Ovary (tissue), 3 donors: ENCODE measurements around the gene HEPN1.

ENCODE experiments used
- EP300 ChIP-seq: sonication (generic); formaldehyde crosslinking; IDR thresholded peaks from one replicate; pipeline ENCODE4 v1.6.1; 2017; ENCODE audit warnings: antibody characterized with exemption
- POLR2A ChIP-seq: fragments of 450-650 bp; IDR thresholded peaks from one replicate; pipeline ENCODE4 v1.6.1; 2017; ENCODE audit warnings: antibody characterized with exemption, mild to moderate bottlenecking, moderate library complexity
- TF ChIP-seq, protein P1 (sequence below), 3 donors: fragments of 450-650 bp in 2 of 3; fragments of 200-600 bp in 1 of 3; IDR thresholded peaks; one replicate each; pipeline versions ENCODE4 v1.5.1 to v1.8.0; 2016 to 2022; ENCODE audit warnings: antibody characterized with exemption in 3 of 3, mild to moderate bottlenecking in 1 of 3
- donor health status: DM: no; HTN: no; CAD: no.

DNA sequence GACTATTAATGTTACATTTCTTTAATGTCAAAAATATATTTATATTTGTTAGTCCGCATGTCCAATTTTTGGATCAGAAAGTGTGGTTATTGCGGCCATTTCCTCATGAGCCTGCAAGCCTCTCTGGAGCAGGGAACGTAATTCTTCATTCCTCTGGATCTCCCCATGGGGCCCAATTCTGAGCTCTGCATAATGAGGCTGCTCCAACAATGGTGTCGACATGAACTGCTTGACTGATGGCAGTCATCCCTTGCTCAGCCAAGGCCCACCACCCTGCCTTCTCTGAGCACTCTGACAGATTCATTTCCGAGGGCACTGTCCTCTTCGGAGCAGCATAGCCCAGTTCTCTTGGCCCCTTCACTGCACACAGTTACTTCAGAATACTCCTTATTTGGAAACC is 19.9 kb downstream of the HEPN1 start:
- TF ChIP-seq, protein P1, sequence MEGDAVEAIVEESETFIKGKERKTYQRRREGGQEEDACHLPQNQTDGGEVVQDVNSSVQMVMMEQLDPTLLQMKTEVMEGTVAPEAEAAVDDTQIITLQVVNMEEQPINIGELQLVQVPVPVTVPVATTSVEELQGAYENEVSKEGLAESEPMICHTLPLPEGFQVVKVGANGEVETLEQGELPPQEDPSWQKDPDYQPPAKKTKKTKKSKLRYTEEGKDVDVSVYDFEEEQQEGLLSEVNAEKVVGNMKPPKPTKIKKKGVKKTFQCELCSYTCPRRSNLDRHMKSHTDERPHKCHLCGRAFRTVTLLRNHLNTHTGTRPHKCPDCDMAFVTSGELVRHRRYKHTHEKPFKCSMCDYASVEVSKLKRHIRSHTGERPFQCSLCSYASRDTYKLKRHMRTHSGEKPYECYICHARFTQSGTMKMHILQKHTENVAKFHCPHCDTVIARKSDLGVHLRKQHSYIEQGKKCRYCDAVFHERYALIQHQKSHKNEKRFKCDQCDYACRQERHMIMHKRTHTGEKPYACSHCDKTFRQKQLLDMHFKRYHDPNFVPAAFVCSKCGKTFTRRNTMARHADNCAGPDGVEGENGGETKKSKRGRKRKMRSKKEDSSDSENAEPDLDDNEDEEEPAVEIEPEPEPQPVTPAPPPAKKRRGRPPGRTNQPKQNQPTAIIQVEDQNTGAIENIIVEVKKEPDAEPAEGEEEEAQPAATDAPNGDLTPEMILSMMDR (IDR thresholded peaks at IDR 0.05) = no peak
- no peak for TF ChIP-seq EP300
- no peak for TF ChIP-seq POLR2A
